Endothelial cell of umbilical vein (primary cell): ENCODE measurements around the gene SLC39A13. TPM values are rescaled to one million over a fixed set of nuclear protein-coding genes. Genes with fewer than 3 reads are reported as not detected.

Source experiments
- BruUV-seq: library from RNA; stranded (reverse); fragments of 400-500 nt; replicated peaks from 2 replicates; lab custom pipeline; 2021; lab: Mats Ljungman, UMichigan
- CTCF ChIA-PET: fragments of 300-600, 350-600 bp; sonication (Branson Sonifier 250); formaldehyde crosslinking; loops from one replicate; lab custom pipeline; 2021; ENCODE audit warnings: antibody characterized with exemption, inconsistent platforms; lab: Charles Lee
- POLR2A ChIA-PET: fragments of 300-600, 350-600 bp; sonication (Branson Sonifier 250); formaldehyde crosslinking; loops from one replicate; lab custom pipeline; 2021; ENCODE audit warnings: antibody characterized with exemption, inconsistent platforms; lab: Charles Lee
- DNase-seq: peaks from one replicate; pipeline ENCODE4 v3.0.0-alpha.2; 2011; ENCODE audit warnings: low read depth, low spot score
- FAIRE-seq: peaks from 2 replicates; lab custom pipeline; 2011; peaks lifted over from hg19 to GRCh38; lab: Jason Lieb, UNC
- H2AFZ ChIP-seq: 2 replicates; pipeline ENCODE4 v1.6.0; 2012; ENCODE audit warnings: low read depth, low read length, control low read depth, inconsistent platforms
- H3K27ac ChIP-seq: 2 replicates; pipeline ENCODE4 v1.5.1; 2011; ENCODE audit warnings: low read depth, mild to moderate bottlenecking, control low read depth, low read length, moderate library complexity; ENCODE audit not compliant: insufficient read depth
- H3K27me3 ChIP-seq, 2 experiments: 2 replicates each; pipeline versions ENCODE4 v1.6.0 to v1.6.1; 2011; ENCODE audit warnings: low read length in 2 of 2, mixed read lengths in 1 of 2; ENCODE audit not compliant: control insufficient read depth in 2 of 2, insufficient read depth in 2 of 2
- H3K36me3 ChIP-seq, 2 experiments: 2 replicates in 1 of 2; 3 replicates in 1 of 2; pipeline ENCODE4 v1.5.1; 2011; ENCODE audit warnings: low read length in 2 of 2, mild to moderate bottlenecking in 1 of 2, moderate library complexity in 1 of 2; ENCODE audit not compliant: control insufficient read depth in 2 of 2, insufficient read depth in 2 of 2; ENCODE audit errors: extremely low read depth in 1 of 2
- H3K4me1 ChIP-seq: 3 replicates; pipeline ENCODE4 v1.5.1; 2011; ENCODE audit warnings: mild to moderate bottlenecking, low read length; ENCODE audit not compliant: control insufficient read depth, insufficient read depth; ENCODE audit errors: extremely low read depth
- H3K4me2 ChIP-seq: 2 replicates; pipeline ENCODE4 v1.6.1; 2011; ENCODE audit warnings: low read length, control low read depth, mixed read lengths; ENCODE audit not compliant: insufficient read depth
- H3K4me3 ChIP-seq, 3 experiments: fragments of 200-600 bp in 1 of 3; sonication (generic), shearing (Covaris generic) in 1 of 3; replicated peaks in 1 of 3; 2 replicates each; pipeline ENCODE4 v1.5.1; 2011 to 2016; ENCODE audit warnings: control low read depth in 3 of 3, low read length in 3 of 3, mild to moderate bottlenecking in 2 of 3, inconsistent platforms in 1 of 3, low read depth in 1 of 3, moderate library complexity in 1 of 3; ENCODE audit not compliant: insufficient read depth in 1 of 3
- H3K79me2 ChIP-seq: 2 replicates; pipeline ENCODE4 v1.6.0; 2012; ENCODE audit warnings: low read length, inconsistent platforms; ENCODE audit not compliant: control insufficient read depth, insufficient read depth
- H3K9ac ChIP-seq: replicated peaks from 2 replicates; pipeline ENCODE3; 2011; ENCODE audit warnings: low read length, control low read depth; ENCODE audit not compliant: insufficient read depth; ENCODE audit errors: extremely low read depth
- H3K9me1 ChIP-seq: replicated peaks from 3 replicates; pipeline ENCODE4 v1.6.0; 2011; ENCODE audit warnings: mild to moderate bottlenecking, low read length; ENCODE audit not compliant: control insufficient read depth, insufficient read depth; ENCODE audit errors: extremely low read depth
- H3K9me3 ChIP-seq: replicated peaks from 2 replicates; pipeline ENCODE4 v1.5.1; 2012; ENCODE audit warnings: low read length, inconsistent platforms; ENCODE audit not compliant: control insufficient read depth, insufficient read depth
- H4K20me1 ChIP-seq: replicated peaks from 2 replicates; pipeline ENCODE3; 2011; ENCODE audit warnings: mild to moderate bottlenecking, low read length; ENCODE audit not compliant: control insufficient read depth, insufficient read depth; ENCODE audit errors: extremely low read depth
- CTCF ChIP-seq, 2 donors: IDR thresholded peaks; 1 replicate in 1 of 2; 2 replicates in 1 of 2; pipeline ENCODE4 v1.5.1; 2011; ENCODE audit warnings: low read length in 2 of 2, mild to moderate bottlenecking in 2 of 2, moderate library complexity in 2 of 2, control low read depth in 1 of 2, inconsistent platforms in 1 of 2, low read depth in 1 of 2; ENCODE audit not compliant: insufficient read depth in 1 of 2; ENCODE audit errors: extremely low read depth in 1 of 2
- FOS ChIP-seq: IDR thresholded peaks from 2 replicates; pipeline ENCODE4 v1.6.1; 2011; ENCODE audit warnings: mild to moderate bottlenecking, low read length, moderate library complexity, borderline replicate concordance; ENCODE audit not compliant: insufficient read depth
- JUN ChIP-seq: IDR thresholded peaks from 2 replicates; pipeline ENCODE4 v1.6.1; 2011; ENCODE audit warnings: borderline replicate concordance, low read depth; ENCODE audit not compliant: insufficient read length, insufficient read depth
- MYC ChIP-seq: IDR thresholded peaks from one replicate; pipeline ENCODE4 v1.6.1; 2011; ENCODE audit warnings: mild to moderate bottlenecking, low read depth, low read length
- POLR2A ChIP-seq: IDR thresholded peaks from 2 replicates; pipeline ENCODE4 v1.6.1; 2012; ENCODE audit warnings: low read depth, mild to moderate bottlenecking, control low read depth, low read length
- dilution Hi-C: fragments of 300-500 bp; cut with MboI; formaldehyde crosslinking; loops from one replicate; pipeline ENCODE4 v1.15.0; 2019; ENCODE audit warnings: low sequenced_read_pairs; ENCODE audit not compliant: extremely low pct_ligation_motif_present
- intact Hi-C: fragments of 100-400 bp; cut with micrococcal nuclease; formaldehyde crosslinking; loops from one replicate; pipeline ENCODE4 v1.10.0; 2022
- polyA plus RNA-seq, 4 experiments: library from polyadenylated mRNA; depleted of rRNA in 3 of 4; stranded (reverse) in 3 of 4; unstranded in 1 of 4; fragments of >200 nt; gene quantifications; 2 replicates each; pipeline versions ENCODE4 v1.2.1 to v1.2.3, GENCODE V29; 2011 to 2012; ENCODE audit warnings: missing spikeins in 1 of 4
- total RNA-seq: library from RNA; stranded (reverse); gene quantifications from 2 replicates; pipeline ENCODE4 v1.2.3, GENCODE V29; 2021

The SLC39A13 gene
- total and polyA plus RNA-seq, 2 donors (not counting 3 experiments of a cell fraction or from before 2014, with no cell fraction given) = 91.9 to 94.3 TPM

- H3K4me3 ChIP-seq = no peak overlapping the region
- no peak for FAIRE-seq
- H4K20me1 ChIP-seq = no peaks in the 10 kb centered on the region
- no peak overlapping the region for H3K9ac ChIP-seq
- CTCF ChIA-PET = interaction anchor here (1.5 to 8.2 kb wide), 2 partner anchors 23 to 24 kb away, joined by 12 to 74 read pairs; no protein-coding TSS in a partner anchor
- DNase-seq = no peak
- intact Hi-C loops (no loop called here), dilution Hi-C loops (no loop called here)
- H3K79me2 ChIP-seq = no peaks in the 10 kb centered on the region
- POLR2A ChIA-PET = no interaction called here
- no peaks in the 10 kb centered on the region for H3K9me1 ChIP-seq
- no peaks in the 10 kb centered on the region for H3K9me3 ChIP-seq
- no TSS peak for BruUV-seq
- H3K4me1 ChIP-seq = peaks cover 30% of the 10 kb centered on the region
- H3K27ac ChIP-seq = no peak overlapping the region
- H3K27me3 ChIP-seq = no peaks in the 10 kb centered on the region
- TF ChIP-seq CTCF (IDR thresholded peaks at IDR 0.05; ENCODE audit: extremely low read depth in 1 of 2, insufficient read depth in 1 of 2, low read depth in 1 of 2, low read length in 2 of 2) = no peak
- TF ChIP-seq JUN = no peak
- TF ChIP-seq MYC = no peak
- TF ChIP-seq FOS = no peak
- H3K36me3 ChIP-seq = no peaks in the 10 kb centered on the region
- H3K4me2 ChIP-seq = no peak overlapping the region
- no peak overlapping the region for H2AFZ ChIP-seq
Measured at GRCh38 chr11:47398011-47398410, 10.4 kb upstream of the SLC39A13 start.

DNA sequence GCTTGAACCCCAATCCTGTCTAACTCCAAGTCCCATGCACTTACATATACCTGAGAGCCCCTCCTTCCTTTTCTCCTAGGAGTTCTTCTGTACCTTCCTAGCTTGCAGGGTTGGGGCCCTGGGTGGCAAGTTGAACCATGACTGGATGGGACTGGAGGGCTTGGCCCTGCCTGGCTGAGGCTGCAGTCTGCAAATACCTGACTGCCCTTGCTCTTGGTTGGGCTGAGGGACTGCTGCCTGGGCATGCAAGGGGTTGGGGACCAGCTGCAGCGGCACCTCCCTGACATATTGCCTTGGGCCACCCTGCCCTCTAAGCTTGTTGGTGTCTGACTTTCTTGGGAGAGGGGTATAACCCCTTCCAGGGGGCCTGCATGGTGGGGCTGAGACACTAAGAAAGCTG is 9.8 kb upstream of the SLC39A13 start:
- DNase-seq (no peak), FAIRE-seq (no peak)
- no peaks in the 10 kb centered on the region for H4K20me1 ChIP-seq
- ChIA-PET POLR2A (no interaction called here), CTCF (interaction anchor here (0.6 to 8.2 kb wide), 4 partner anchors 10 to 31 kb away, joined by 3 to 74 read pairs (median 6); partner anchors contain the start of gene SLC39A13)
- no peak for TF ChIP-seq POLR2A
- TF ChIP-seq FOS = no peak
- TF ChIP-seq JUN = no peak
- no peaks in the 10 kb centered on the region for H3K9me1 ChIP-seq
- no peaks in the 10 kb centered on the region for H3K27me3 ChIP-seq
- intact Hi-C loops (no loop called here), dilution Hi-C loops (no loop called here)
- peaks cover 30% of the 10 kb centered on the region for H3K4me1 ChIP-seq
- H3K4me2 ChIP-seq = no peak overlapping the region
- no peaks in the 10 kb centered on the region for H3K79me2 ChIP-seq
- no TSS peak for BruUV-seq
- H3K27ac ChIP-seq = no peak overlapping the region
- no peak overlapping the region for H2AFZ ChIP-seq
- no peaks in the 10 kb centered on the region for H3K9me3 ChIP-seq
- no peaks in the 10 kb centered on the region for H3K36me3 ChIP-seq
- no peak overlapping the region for H3K9ac ChIP-seq
- no peak overlapping the region for H3K4me3 ChIP-seq
